HepG2 (cell line): ENCODE results near the gene NAALADL1. TPM values are rescaled to one million over a fixed set of nuclear protein-coding genes. Genes with fewer than 3 reads are reported as not detected.

ENCODE experiments used
- BORCS8-MEF2B ChIP-seq: sonication (generic); formaldehyde crosslinking; IDR thresholded peaks from 2 replicates; pipeline ENCODE4 v1.8.0; 2022; ENCODE audit warnings: mild to moderate bottlenecking, missing genetic modification reagents
- CAMTA2 ChIP-seq: sonication (generic); formaldehyde crosslinking; IDR thresholded peaks from 2 replicates; pipeline ENCODE4 v1.4.0; 2020; ENCODE audit warnings: mild to moderate bottlenecking, missing genetic modification reagents, borderline replicate concordance
- CBX1 ChIP-seq: IDR thresholded peaks from one replicate; pipeline ENCODE4 v1.6.1; 2016; ENCODE audit warnings: antibody characterized with exemption, low read depth
- CENPT ChIP-seq: sonication (generic); formaldehyde crosslinking; IDR thresholded peaks from 2 replicates; pipeline ENCODE4 v1.8.0; 2022; ENCODE audit warnings: low read depth, mild to moderate bottlenecking, moderate library complexity, missing genetic modification reagents
- CENPX ChIP-seq: sonication (generic); formaldehyde crosslinking; IDR thresholded peaks from 2 replicates; pipeline ENCODE4 v1.9.0; 2021; ENCODE audit warnings: mild to moderate bottlenecking, missing genetic modification reagents, moderate library complexity
- ELF1 ChIP-seq: sonication (generic); formaldehyde crosslinking; IDR thresholded peaks from 2 replicates; pipeline ENCODE4 v1.4.0; 2020; ENCODE audit warnings: missing genetic modification reagents
- ETV5 ChIP-seq: IDR thresholded peaks from 2 replicates; pipeline ENCODE4 v1.6.1; 2018; ENCODE audit warnings: missing biosample characterization, missing genetic modification reagents, inconsistent platforms, borderline replicate concordance
- HNF1A ChIP-seq, 2 experiments: sonication (generic) in 1 of 2; formaldehyde crosslinking in 1 of 2; IDR thresholded peaks; 2 replicates each; pipeline versions ENCODE4 v1.4.0 to v1.6.1; 2016 to 2020; ENCODE audit warnings: borderline replicate concordance in 1 of 2, low read depth in 1 of 2, mild to moderate bottlenecking in 1 of 2, missing genetic modification reagents in 1 of 2
- KDM6A ChIP-seq: IDR thresholded peaks from 2 replicates; pipeline ENCODE4 v1.6.1; 2016; ENCODE audit warnings: low read depth
- MNT ChIP-seq: fragments of 450-650 bp; IDR thresholded peaks from 2 replicates; pipeline ENCODE4 v1.6.1; 2016
- MTF1 ChIP-seq: sonication (generic); formaldehyde crosslinking; IDR thresholded peaks from 2 replicates; pipeline ENCODE4 v1.5.0; 2020; ENCODE audit warnings: missing genetic modification reagents
- POLR2AphosphoS2 ChIP-seq: IDR thresholded peaks from 2 replicates; pipeline ENCODE4 v1.6.1; 2011; ENCODE audit warnings: low read depth, low read length, improper control_type of control experiment
- RAD21 ChIP-seq: fragments of 450-650 bp; formaldehyde crosslinking; IDR thresholded peaks from 2 replicates; pipeline ENCODE4 v1.5.0; 2020; ENCODE audit warnings: mild to moderate bottlenecking
- RARG ChIP-seq: sonication (generic); formaldehyde crosslinking; IDR thresholded peaks from 2 replicates; pipeline ENCODE4 v1.4.0; 2020; ENCODE audit warnings: low read depth, mild to moderate bottlenecking, missing genetic modification reagents
- RBM39 ChIP-seq: fragments of 200-400 bp; formaldehyde crosslinking; IDR thresholded peaks from one replicate; pipeline ENCODE4 v1.6.1; 2018; ENCODE audit warnings: antibody characterized with exemption, mild to moderate bottlenecking, low read depth, low read length; ENCODE audit not compliant: poor library complexity, severe bottlenecking
- SAP130 ChIP-seq: IDR thresholded peaks from 2 replicates; pipeline ENCODE4 v1.6.1; 2016; ENCODE audit warnings: low read depth
- TBX2 ChIP-seq: sonication (generic); formaldehyde crosslinking; IDR thresholded peaks from 2 replicates; pipeline ENCODE4 v1.5.0; 2020; ENCODE audit warnings: missing genetic modification reagents, mild to moderate bottlenecking, borderline replicate concordance
- TGIF2 ChIP-seq: IDR thresholded peaks from 2 replicates; pipeline ENCODE4 v1.6.1; 2016; ENCODE audit warnings: control low read depth, missing compliant biosample characterization
- ZBTB1 ChIP-seq: sonication (generic); formaldehyde crosslinking; IDR thresholded peaks from 2 replicates; pipeline ENCODE4 v1.4.0; 2020; ENCODE audit warnings: missing genetic modification reagents, borderline replicate concordance
- ZFP37 ChIP-seq: sonication (generic); formaldehyde crosslinking; IDR thresholded peaks from 2 replicates; pipeline ENCODE4 v1.4.0; 2020; ENCODE audit warnings: missing genetic modification reagents, borderline replicate concordance
- ZIK1 ChIP-seq: sonication (generic); formaldehyde crosslinking; IDR thresholded peaks from 2 replicates; pipeline ENCODE4 v1.5.0; 2020; ENCODE audit warnings: mild to moderate bottlenecking, low read depth, missing genetic modification reagents, borderline replicate concordance
- ZNF230 ChIP-seq: sonication (generic); formaldehyde crosslinking; IDR thresholded peaks from 2 replicates; pipeline ENCODE4 v1.4.0; 2020; ENCODE audit warnings: mild to moderate bottlenecking, missing genetic modification reagents
- ZNF567 ChIP-seq: sonication (generic); formaldehyde crosslinking; IDR thresholded peaks from 2 replicates; pipeline ENCODE4 v1.8.1; 2023; ENCODE audit warnings: mild to moderate bottlenecking, missing genetic modification reagents, borderline replicate concordance
- polyA plus RNA-seq, 8 experiments: library from polyadenylated mRNA; depleted of rRNA in 3 of 8; stranded (reverse) in 7 of 8; unstranded in 1 of 8; fragments of >200 nt; fragmentation: Illumina TruSeq in 4 of 8; extraction: Trizol in 4 of 8; gene quantifications; 2 replicates each; pipeline versions ENCODE4 v1.2.1 to v1.2.3, GENCODE V29; 2011 to 2016; ENCODE audit warnings: low read depth in 4 of 8, missing spikeins in 1 of 8, mixed read lengths in 1 of 8; ENCODE audit not compliant: insufficient read depth in 1 of 8
- total RNA-seq, 5 experiments: library from RNA; depleted of rRNA; stranded (reverse); fragments of >200 nt; fragmentation: Illumina TruSeq; extraction: Trizol; gene quantifications; 2 replicates each; pipeline ENCODE4 v1.2.3, GENCODE V29; 2016; ENCODE audit warnings: low read depth in 1 of 5

NAALADL1 gene
- total and polyA plus RNA-seq, 2 of the 13 experiments (the other 11 are each of a cell fraction or from before 2014, with no cell fraction given): 9.3 to 33.9 TPM

GRCh38 chr11:65013888-65014725 lies 44.2 kb downstream of the NAALADL1 start, which contains the start of gene ARL2 (continued):
- TF ChIP-seq MNT (peak; percentile 39), TBX2 (CRISPR knock-in tag) (peak; percentile 10; the same call in 1 of the 2 replicates), ZIK1 (CRISPR knock-in tag) (no peak), RBM39 (peak; percentile 82), CAMTA2 (CRISPR knock-in tag) (0 out of 2 replicates have a peak, but pooled peaks have one; percentile 67), ZNF230 (CRISPR knock-in tag) (peak; percentile 68), ETV5 (CRISPR knock-in tag) (peak; percentile 16; the same call in 1 of the 2 replicates), HNF1A (IDR thresholded peaks at IDR 0.05; ENCODE audit: low read depth) (no peak), HNF1A (CRISPR knock-in tag; IDR thresholded peaks at IDR 0.05; ENCODE audit: borderline replicate concordance) (peak; percentile 56), ZNF567 (CRISPR knock-in tag) (no peak), BORCS8-MEF2B (no peak; the same call in 1 of the 2 replicates), ZFP37 (CRISPR knock-in tag) (peak; percentile 23; the same call in 1 of the 2 replicates), SAP130 (peak; percentile 82), POLR2AphosphoS2 (no peak), RAD21 (CRISPR knock-in tag) (peak; percentile 62), CBX1 (peak; percentile 49), ZBTB1 (CRISPR knock-in tag) (no peak), ELF1 (CRISPR knock-in tag) (no peak), KDM6A (no peak), MTF1 (no peak), CENPX (CRISPR knock-in tag) (no peak), RARG (CRISPR knock-in tag) (no peak), CENPT (CRISPR knock-in tag) (0 out of 2 replicates have a peak, but pooled peaks have one; percentile 36), TGIF2 (no peak)
